Thyroid gland (tissue), 4 donors: ENCODE measurements around the gene KCNJ6. TPM values are rescaled to one million over a fixed set of nuclear protein-coding genes. Genes with fewer than 3 reads are reported as not detected.

Source experiments
- DNase-seq, 2 donors: peaks; one replicate each; pipeline ENCODE4 v3.0.0-alpha.2; 2019
- H3K27ac ChIP-seq, 3 donors: fragments of 200-600 bp; sonication (generic); 1 replicate in 2 of 3; 2 replicates in 1 of 3; pipeline ENCODE4 v1.5.1; 2016 to 2019; ENCODE audit warnings: mild to moderate bottlenecking in 1 of 3, moderate library complexity in 1 of 3
- H3K27me3 ChIP-seq: fragments of 200-600 bp; sonication (generic); one replicate; pipeline ENCODE4 v1.5.1; 2019
- H3K36me3 ChIP-seq, 2 donors: fragments of 200-600 bp; sonication (generic); one replicate each; pipeline ENCODE4 v1.5.1; 2016 to 2019
- H3K4me1 ChIP-seq, 2 donors: fragments of 200-600 bp; sonication (generic); one replicate each; pipeline ENCODE4 v1.5.1; 2017 to 2019
- H3K4me3 ChIP-seq, 3 donors: fragments of 200-600 bp; sonication (generic); replicated peaks in 1 of 3; 1 replicate in 2 of 3; 2 replicates in 1 of 3; pipeline ENCODE4 v1.5.1; 2016; ENCODE audit warnings: mild to moderate bottlenecking in 1 of 3
- H3K9me3 ChIP-seq: fragments of 200-600 bp; sonication (generic); one replicate; pipeline ENCODE4 v1.5.1; 2017
- POLR2A ChIP-seq, 2 donors: fragments of 450-650 bp; IDR thresholded peaks; one replicate each; pipeline ENCODE4 v1.6.1; 2017; ENCODE audit warnings: antibody characterized with exemption in 2 of 2, mild to moderate bottlenecking in 2 of 2, moderate library complexity in 1 of 2
- WGBS, 2 donors: methylation state at CpG; one replicate each; pipeline ENCODE4 v1.1.5; 2017; 5-methylcytosine and 5-hydroxymethylcytosine counted together
- intact Hi-C: fragments of 100-400 bp; cut with DNase I; formaldehyde crosslinking; loops from one replicate; pipeline ENCODE4 v1.15.1; 2023
- total RNA-seq, 4 donors: library from RNA; depleted of rRNA; stranded (reverse); fragments of >200 nt; gene quantifications; one replicate each; pipeline ENCODE4 v1.2.3, GENCODE V29; 2016
- TF ChIP-seq, protein P1 (sequence below), 6 experiments: fragments of 200-600 bp in 3 of 6; fragments of 450-650 bp in 3 of 6; sonication (generic) in 3 of 6; IDR thresholded peaks; one replicate each; pipeline ENCODE4 v1.5.1; 2016 to 2019; ENCODE audit warnings: antibody characterized with exemption in 6 of 6, mild to moderate bottlenecking in 2 of 6, inconsistent platforms in 1 of 6, moderate library complexity in 1 of 6

KCNJ6 gene
- total RNA-seq, 4 donors from 2014 or later, result not detected

DNA sequence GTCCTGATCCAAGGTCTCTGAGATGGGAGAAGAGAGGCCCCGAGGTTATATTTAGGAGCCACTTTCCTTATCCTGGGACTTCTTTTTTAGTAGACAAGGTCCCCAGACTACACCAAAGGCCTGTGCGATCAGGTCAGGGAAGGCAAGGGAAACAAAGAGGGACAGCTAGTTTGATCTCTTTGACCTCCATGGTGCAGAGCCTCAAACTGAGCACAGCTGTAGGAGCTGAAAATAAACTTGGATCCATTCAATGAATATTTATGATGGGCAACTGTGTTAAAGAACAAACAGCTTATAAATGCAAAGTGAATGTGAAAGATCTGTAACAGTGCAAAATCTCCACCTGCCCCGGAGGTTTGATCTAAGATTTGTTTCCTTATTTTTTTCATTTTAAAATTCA lies 293.1 kb downstream of the KCNJ6 start:
- no peaks in the 10 kb centered on the region for H3K27me3 ChIP-seq
- TF ChIP-seq POLR2A (IDR thresholded peaks at IDR 0.05), result no peak
- TF ChIP-seq, protein P1, sequence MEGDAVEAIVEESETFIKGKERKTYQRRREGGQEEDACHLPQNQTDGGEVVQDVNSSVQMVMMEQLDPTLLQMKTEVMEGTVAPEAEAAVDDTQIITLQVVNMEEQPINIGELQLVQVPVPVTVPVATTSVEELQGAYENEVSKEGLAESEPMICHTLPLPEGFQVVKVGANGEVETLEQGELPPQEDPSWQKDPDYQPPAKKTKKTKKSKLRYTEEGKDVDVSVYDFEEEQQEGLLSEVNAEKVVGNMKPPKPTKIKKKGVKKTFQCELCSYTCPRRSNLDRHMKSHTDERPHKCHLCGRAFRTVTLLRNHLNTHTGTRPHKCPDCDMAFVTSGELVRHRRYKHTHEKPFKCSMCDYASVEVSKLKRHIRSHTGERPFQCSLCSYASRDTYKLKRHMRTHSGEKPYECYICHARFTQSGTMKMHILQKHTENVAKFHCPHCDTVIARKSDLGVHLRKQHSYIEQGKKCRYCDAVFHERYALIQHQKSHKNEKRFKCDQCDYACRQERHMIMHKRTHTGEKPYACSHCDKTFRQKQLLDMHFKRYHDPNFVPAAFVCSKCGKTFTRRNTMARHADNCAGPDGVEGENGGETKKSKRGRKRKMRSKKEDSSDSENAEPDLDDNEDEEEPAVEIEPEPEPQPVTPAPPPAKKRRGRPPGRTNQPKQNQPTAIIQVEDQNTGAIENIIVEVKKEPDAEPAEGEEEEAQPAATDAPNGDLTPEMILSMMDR (IDR thresholded peaks at IDR 0.05), result no peak
- no peaks in the 10 kb centered on the region for H3K36me3 ChIP-seq
- H3K9me3 ChIP-seq, result no peaks in the 10 kb centered on the region
- no peak for DNase-seq
- no peak overlapping the region for H3K27ac ChIP-seq
- no peaks in the 10 kb centered on the region for H3K4me1 ChIP-seq
- intact Hi-C loops, result no loop called here
- 67 to 77% methylated on average over 3 of the region's 3 CpGs for WGBS, 2 donors
- H3K4me3 ChIP-seq, result no peak overlapping the region

DNA sequence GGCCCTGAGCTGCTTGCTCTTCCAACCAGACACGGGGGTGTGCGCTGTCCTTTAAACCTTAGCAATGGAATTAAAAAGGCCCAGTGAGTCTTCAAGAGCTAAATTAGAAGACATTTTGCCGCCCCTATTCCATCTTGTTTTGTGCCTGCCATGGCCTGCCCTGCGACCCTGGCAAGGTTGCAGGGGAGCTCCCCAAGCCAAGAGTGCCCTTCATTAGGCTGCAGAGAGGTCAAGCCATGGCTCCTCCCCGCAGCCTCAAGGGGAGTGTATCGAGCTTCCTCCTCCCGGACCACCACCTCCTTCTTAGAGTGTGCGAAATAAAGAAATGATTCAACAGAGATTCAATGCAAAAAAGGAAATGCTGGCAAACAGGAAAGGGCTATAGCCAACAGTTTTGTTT lies 293.5 kb downstream of the KCNJ6 start:
- H3K27me3 ChIP-seq, result no peaks in the 10 kb centered on the region
- intact Hi-C loops, result no loop called here
- no peak overlapping the region for H3K4me3 ChIP-seq
- H3K9me3 ChIP-seq, result no peaks in the 10 kb centered on the region
- no peak for DNase-seq
- 72 to 81% methylated on average over 6 to 8 of the region's 8 CpGs for WGBS, 2 donors
- H3K27ac ChIP-seq, result no peak overlapping the region
- TF ChIP-seq POLR2A (IDR thresholded peaks at IDR 0.05), result no peak
- TF ChIP-seq, protein P1 (IDR thresholded peaks at IDR 0.05), result no peak
- no peaks in the 10 kb centered on the region for H3K4me1 ChIP-seq
- no peaks in the 10 kb centered on the region for H3K36me3 ChIP-seq

DNA sequence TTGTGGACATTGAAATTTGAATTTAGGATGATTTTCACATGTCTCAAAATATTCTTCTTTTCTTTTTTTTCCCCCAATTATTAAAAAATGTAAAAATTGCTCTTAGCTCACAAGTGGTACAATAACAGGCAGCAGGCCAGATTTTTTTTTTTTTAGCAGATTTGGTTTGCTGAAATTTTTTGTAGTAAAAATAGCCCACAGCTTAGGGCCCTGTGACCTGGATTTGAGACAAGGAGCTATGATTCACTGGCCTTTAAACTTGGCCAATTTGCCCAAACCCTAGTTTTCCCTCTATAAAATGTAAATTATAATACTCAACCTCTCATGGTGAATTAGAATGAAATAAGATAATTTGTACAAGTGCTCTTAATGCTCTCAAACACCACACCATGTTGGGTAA lies 295.9 kb downstream of the KCNJ6 start:
- H3K27me3 ChIP-seq, result no peaks in the 10 kb centered on the region
- H3K9me3 ChIP-seq, result no peaks in the 10 kb centered on the region
- DNase-seq, result no peak
- no peak overlapping the region for H3K27ac ChIP-seq
- H3K4me1 ChIP-seq, result no peaks in the 10 kb centered on the region
- intact Hi-C loops, result no loop called here
- H3K4me3 ChIP-seq, result no peak overlapping the region
- H3K36me3 ChIP-seq, result no peaks in the 10 kb centered on the region
- no peak for TF ChIP-seq POLR2A (IDR thresholded peaks at IDR 0.05)
- TF ChIP-seq, protein P1 (IDR thresholded peaks at IDR 0.05), result no peak

DNA sequence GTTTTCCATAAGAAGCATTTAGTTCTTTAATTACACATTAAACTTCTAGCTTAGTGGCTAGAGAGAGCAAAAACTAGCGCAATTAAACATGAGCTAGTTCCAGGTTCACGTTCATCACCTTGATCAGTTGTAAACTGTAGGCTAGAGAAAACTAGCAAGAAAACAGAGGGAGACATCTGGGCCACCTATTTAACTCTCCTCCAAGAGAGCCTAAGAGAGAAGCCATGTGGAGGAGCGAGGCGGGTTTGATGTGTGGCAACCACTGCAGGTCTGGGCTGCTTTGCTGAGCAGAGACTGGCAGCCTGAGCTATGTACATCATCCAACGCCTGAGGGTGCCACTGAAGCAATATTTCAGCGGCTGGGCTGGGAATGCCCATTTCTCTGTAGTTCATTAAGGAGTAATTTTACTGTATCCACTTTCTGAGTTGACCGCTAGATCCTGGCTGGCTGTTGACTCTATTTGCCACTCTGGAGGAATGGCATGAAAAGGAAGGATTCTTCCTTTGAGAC lies 296.7 kb downstream of the KCNJ6 start:
- Histone ChIP-seq H3K4me3 (no peak overlapping the region), H3K27me3 (no peaks in the 10 kb centered on the region), H3K4me1 (no peaks in the 10 kb centered on the region), H3K36me3 (no peaks in the 10 kb centered on the region), H3K9me3 (no peaks in the 10 kb centered on the region), H3K27ac (no peak overlapping the region)
- 90% methylated on average over 7 of the region's 7 CpGs for WGBS, 2 donors
- DNase-seq, result no peak
- intact Hi-C loops, result no loop called here
- TF ChIP-seq POLR2A (IDR thresholded peaks at IDR 0.05), result no peak
- TF ChIP-seq, protein P1 (IDR thresholded peaks at IDR 0.05), result no peak

DNA sequence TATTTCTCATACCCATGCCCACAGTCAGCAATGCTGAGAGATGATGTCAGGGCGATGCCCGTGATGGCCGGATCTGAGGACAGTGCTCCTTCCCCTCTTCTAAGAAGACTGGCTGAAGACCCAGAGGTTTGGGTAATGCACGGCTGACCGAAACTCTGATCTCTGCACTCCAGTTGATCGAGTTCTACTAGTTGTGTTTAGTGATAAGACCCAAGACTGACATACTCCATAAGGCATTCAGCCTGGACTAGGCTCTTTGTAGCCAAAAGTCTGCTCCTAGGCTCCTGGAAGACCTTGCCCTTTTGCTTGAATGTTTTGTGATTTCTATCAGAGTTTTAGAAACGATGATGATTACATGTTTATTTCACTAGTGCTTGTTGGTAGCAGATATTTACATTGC lies 298.2 kb downstream of the KCNJ6 start:
- TF ChIP-seq, protein P1 (IDR thresholded peaks at IDR 0.05), result no peak
- TF ChIP-seq POLR2A (IDR thresholded peaks at IDR 0.05), result no peak
- no peaks in the 10 kb centered on the region for H3K36me3 ChIP-seq
- H3K27ac ChIP-seq, result no peak overlapping the region
- no peaks in the 10 kb centered on the region for H3K4me1 ChIP-seq
- H3K4me3 ChIP-seq, result no peak overlapping the region
- DNase-seq, result no peak
- no peaks in the 10 kb centered on the region for H3K9me3 ChIP-seq
- no peaks in the 10 kb centered on the region for H3K27me3 ChIP-seq
- intact Hi-C loops, result no loop called here
- 86 to 93% methylated on average over 6 to 7 of the region's 7 CpGs for WGBS, 2 donors
